RWPE2 (cell line): ENCODE measurements around the gene HOXD9.
A peak's percentile ranks its signal among the peaks of the same experiment; 100 is the strongest.

Experiments used
- ATAC-seq: fragments of 200-7000 bp; cut with Tn5 transposase; 3 replicates; pipeline ENCODE4 v1.9.1; 2021; ENCODE audit warnings: low read depth
- DNase-seq: peaks from one replicate; pipeline ENCODE4 v3.0.0-alpha.2; 2020; ENCODE audit warnings: low spot score
- H3K27ac ChIP-seq: fragments of 450-650 bp; 2 replicates; pipeline ENCODE4 v1.5.1; 2017; ENCODE audit warnings: mild to moderate bottlenecking; ENCODE audit not compliant: poor library complexity, severe bottlenecking
- H3K27me3 ChIP-seq: fragments of 250-450 bp; sonication (Bioruptor Pico); 2 replicates; pipeline ENCODE4 v1.5.1; 2021; ENCODE audit warnings: mild to moderate bottlenecking, moderate library complexity; ENCODE audit not compliant: insufficient read depth, poor library complexity, severe bottlenecking
- H3K36me3 ChIP-seq: fragments of 250-450 bp; sonication (Bioruptor Pico); 2 replicates; pipeline ENCODE4 v1.5.1; 2020; ENCODE audit warnings: low read depth, mild to moderate bottlenecking, moderate library complexity
- H3K4me1 ChIP-seq: fragments of 250-450 bp; sonication (Bioruptor Pico); 2 replicates; pipeline ENCODE4 v1.5.1; 2021; ENCODE audit warnings: mild to moderate bottlenecking, moderate library complexity; ENCODE audit not compliant: insufficient read depth, poor library complexity, severe bottlenecking
- H3K4me3 ChIP-seq: fragments of 250-450 bp; sonication (Bioruptor Pico); 2 replicates; pipeline ENCODE4 v1.5.1; 2021; ENCODE audit warnings: mild to moderate bottlenecking, moderate library complexity; ENCODE audit not compliant: severe bottlenecking
- H3K9me3 ChIP-seq: fragments of 250-450 bp; sonication (Bioruptor Pico); 2 replicates; pipeline ENCODE4 v1.5.1; 2021; ENCODE audit warnings: mild to moderate bottlenecking, moderate library complexity; ENCODE audit not compliant: severe bottlenecking
- TF ChIP-seq, protein P1 (sequence below): fragments of 450-650 bp; IDR thresholded peaks from one replicate; pipeline ENCODE4 v1.5.1; 2017; ENCODE audit warnings: mild to moderate bottlenecking, moderate library complexity; ENCODE audit not compliant: poor library complexity, severe bottlenecking

HOXD9 gene

DNA sequence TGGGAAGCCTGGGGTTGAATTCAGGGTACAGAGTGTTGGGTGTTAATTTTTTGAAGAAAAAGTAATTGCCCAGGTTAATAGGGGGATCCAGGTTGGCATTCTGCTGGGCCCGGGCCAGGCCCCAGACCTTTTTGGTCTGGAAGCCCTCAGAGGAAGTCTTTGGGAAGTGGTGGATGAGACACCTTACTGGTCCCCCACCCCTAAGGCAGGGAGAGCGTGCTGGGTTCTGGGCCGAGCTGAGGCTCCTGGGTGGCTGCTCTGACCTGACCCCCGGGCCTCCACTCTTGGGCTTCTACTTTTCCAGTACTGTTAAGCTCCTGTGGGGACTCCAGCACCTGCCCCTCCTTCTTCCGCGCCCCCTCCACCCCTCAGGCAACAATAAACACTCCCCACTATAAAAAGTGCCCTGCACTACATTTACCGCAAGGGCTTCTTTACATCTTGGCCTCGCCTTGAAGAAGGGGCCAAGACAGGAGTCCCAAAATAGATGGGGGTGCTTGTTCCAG lies 33.8 kb downstream of the HOXD9 start:
- no peaks in the 10 kb centered on the region for H3K4me1 ChIP-seq
- peaks cover 31% of the 10 kb centered on the region for H3K27me3 ChIP-seq
- H3K4me3 ChIP-seq: no peak overlapping the region
- no peaks in the 10 kb centered on the region for H3K9me3 ChIP-seq
- no peaks in the 10 kb centered on the region for H3K36me3 ChIP-seq
- no peak overlapping the region for H3K27ac ChIP-seq
- no peak for DNase-seq
- no peak for ATAC-seq
- TF ChIP-seq, protein P1, sequence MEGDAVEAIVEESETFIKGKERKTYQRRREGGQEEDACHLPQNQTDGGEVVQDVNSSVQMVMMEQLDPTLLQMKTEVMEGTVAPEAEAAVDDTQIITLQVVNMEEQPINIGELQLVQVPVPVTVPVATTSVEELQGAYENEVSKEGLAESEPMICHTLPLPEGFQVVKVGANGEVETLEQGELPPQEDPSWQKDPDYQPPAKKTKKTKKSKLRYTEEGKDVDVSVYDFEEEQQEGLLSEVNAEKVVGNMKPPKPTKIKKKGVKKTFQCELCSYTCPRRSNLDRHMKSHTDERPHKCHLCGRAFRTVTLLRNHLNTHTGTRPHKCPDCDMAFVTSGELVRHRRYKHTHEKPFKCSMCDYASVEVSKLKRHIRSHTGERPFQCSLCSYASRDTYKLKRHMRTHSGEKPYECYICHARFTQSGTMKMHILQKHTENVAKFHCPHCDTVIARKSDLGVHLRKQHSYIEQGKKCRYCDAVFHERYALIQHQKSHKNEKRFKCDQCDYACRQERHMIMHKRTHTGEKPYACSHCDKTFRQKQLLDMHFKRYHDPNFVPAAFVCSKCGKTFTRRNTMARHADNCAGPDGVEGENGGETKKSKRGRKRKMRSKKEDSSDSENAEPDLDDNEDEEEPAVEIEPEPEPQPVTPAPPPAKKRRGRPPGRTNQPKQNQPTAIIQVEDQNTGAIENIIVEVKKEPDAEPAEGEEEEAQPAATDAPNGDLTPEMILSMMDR: no peak

DNA sequence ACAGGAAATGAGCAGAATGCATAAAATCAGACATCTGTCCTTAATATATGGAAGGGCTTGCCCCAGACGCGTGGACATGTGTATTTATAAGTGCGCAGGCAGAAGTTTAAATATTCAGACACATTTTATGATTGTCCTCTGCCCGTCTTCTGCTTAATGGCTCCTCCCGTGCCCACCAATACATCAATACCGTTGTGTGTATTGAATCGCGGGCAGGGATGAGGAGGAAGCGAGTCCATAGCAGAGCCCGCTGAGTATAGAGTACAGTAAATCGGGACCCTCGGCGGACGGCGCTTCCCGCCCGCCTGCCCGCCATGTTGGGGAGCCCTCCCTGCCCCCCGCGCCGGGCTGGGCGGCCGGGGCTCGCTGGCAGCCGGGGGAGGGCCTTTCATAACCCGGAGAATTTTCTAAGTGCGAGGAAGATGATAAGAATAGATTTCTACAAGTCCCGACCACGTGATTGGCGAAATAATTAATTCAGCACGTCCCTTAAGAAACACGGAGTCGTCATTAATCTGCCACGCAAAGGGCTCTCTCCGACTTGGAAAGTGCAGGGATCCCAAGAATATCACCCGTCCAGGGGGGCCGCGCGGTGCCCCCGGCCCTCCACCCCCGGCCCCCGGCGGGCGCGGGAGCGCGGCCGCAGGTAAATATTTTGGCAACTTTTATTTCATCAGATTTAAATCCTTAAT lies 34.4 kb downstream of the HOXD9 start, which contains the start of gene HOXD3:
HOXD3 (plus strand) TSS at position 501 of the 692 bp plus-strand sequence. CDS start 11,808 bp downstream, outside the sequence.
- H3K27ac ChIP-seq: no peak within 1 kb of the TSS
- no peaks in the 10 kb centered on the region for H3K9me3 ChIP-seq
- no peak for ATAC-seq
- H3K4me1 ChIP-seq: no peaks in the 10 kb centered on the region
- TF ChIP-seq, protein P1: no peak
- H3K4me3 ChIP-seq: peak within 1 kb of the TSS; percentile 13
- H3K36me3 ChIP-seq: no peaks in the 10 kb centered on the region
- DNase-seq: no peak
- H3K27me3 ChIP-seq: peaks cover 37% of the 10 kb centered on the region

DNA sequence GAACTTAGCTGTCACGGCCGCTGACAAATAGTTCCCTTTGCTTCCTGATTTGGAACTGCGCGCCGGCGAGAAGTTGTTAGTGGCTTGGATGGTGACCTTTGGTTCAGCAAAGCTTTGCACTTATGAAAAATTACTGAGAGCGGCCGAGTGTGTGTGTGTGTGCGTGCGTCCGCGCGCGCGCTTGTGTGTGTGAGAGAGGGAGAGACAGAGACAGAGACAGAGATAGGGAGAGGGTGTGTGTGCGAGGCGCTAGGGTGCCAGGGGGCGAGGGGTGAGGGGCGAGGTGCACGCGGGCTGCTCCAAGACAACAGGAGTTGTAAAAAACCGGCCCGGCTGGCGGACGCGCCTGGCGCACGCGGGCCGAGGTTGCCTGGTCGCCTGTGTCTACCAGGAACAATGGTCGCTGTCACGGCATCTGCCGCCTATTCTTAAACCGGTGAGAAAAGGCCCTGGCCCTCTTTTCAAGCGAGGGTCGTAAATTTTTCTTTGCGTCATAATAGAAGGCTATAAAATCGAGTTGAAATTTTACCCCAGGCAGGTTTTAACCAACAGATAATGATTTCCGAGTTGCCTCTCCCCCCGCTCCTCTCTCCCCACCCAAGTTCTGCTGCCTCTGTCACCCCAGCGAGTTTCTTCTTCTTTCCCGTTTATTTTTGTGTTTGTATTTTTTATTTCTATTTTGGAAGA lies 35.1 kb downstream of the HOXD9 start:
- Histone ChIP-seq H3K4me3 (peak overlapping the region; percentile 13), H3K27me3 (peaks cover 44% of the 10 kb centered on the region)

DNA sequence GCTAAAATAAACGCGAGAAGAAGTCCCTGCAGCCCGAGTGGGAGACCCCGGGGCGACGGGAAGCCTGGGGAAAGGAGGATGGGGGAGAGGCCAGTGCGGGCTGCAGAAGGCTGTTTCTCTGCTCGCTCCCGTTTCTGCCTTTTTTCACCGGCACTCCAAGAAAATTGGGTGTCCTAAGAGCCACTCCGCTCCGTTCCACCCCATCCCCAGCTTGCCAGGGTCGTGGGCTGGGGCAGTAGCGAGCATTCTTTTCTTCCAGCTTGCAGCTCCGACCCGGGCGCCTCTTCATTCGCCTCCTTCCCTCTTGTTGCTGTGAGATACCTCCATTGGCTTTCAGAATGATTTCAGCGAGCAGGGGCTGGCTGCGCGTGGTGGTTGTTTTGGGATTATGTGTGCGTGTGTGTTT lies 35.7 kb downstream of the HOXD9 start:
- Histone ChIP-seq H3K27me3 (peaks cover 49% of the 10 kb centered on the region), H3K4me1 (no peaks in the 10 kb centered on the region), H3K9me3 (no peaks in the 10 kb centered on the region), H3K4me3 (no peak overlapping the region), H3K27ac (no peak overlapping the region), H3K36me3 (no peaks in the 10 kb centered on the region)
- DNase-seq (no peak), ATAC-seq (no peak)
- TF ChIP-seq, protein P1: no peak

More for the DNA sequence above, 35.1 kb downstream of the HOXD9 start:
- H3K9me3 ChIP-seq: no peaks in the 10 kb centered on the region
- H3K27ac ChIP-seq: no peak overlapping the region
- TF ChIP-seq, protein P1: no peak
- H3K4me1 ChIP-seq: no peaks in the 10 kb centered on the region
- ATAC-seq (no peak), DNase-seq (no peak)
- no peaks in the 10 kb centered on the region for H3K36me3 ChIP-seq
